NCI-H2227 (cell line): ENCODE results near the gene NUMB.

Source experiments
- DNase-seq: peaks from one replicate; lab custom pipeline; 2025; ENCODE audit not compliant: unreplicated experiment; lab: John Stamatoyannopoulos, UW

The NUMB gene

GRCh38 chr14:73262427-73263183 lies 195.7 kb downstream of the NUMB start:
- DNase-seq, result no peak

- DNase-seq, result no peak
Observed at GRCh38 chr14:73261520-73262426, 196.6 kb downstream of the NUMB start.

- no peak for DNase-seq
Observed at GRCh38 chr14:73261075-73261474, 197.3 kb downstream of the NUMB start.

- DNase-seq, result no peak
Observed at GRCh38 chr14:73260574-73260973, 197.8 kb downstream of the NUMB start.

- no peak for DNase-seq
Observed at GRCh38 chr14:73259837-73260236, 198.5 kb downstream of the NUMB start.

GRCh38 chr14:73258845-73259611 lies 199.3 kb downstream of the NUMB start:
- no peak for DNase-seq

- no peak for DNase-seq
Observed at GRCh38 chr14:73258076-73258475, 200.3 kb downstream of the NUMB start.

GRCh38 chr14:73255693-73256225 lies 202.6 kb downstream of the NUMB start:
- no peak for DNase-seq

- DNase-seq, result no peak
Observed at GRCh38 chr14:73255005-73255400, 203.3 kb downstream of the NUMB start.

GRCh38 chr14:73254247-73255004 lies 203.9 kb downstream of the NUMB start:
- DNase-seq, result no peak

GRCh38 chr14:73253721-73254120 lies 204.6 kb downstream of the NUMB start:
- no peak for DNase-seq

- DNase-seq, result no peak
Observed at GRCh38 chr14:73253323-73253610, 205.1 kb downstream of the NUMB start.

- DNase-seq, result no peak
Observed at GRCh38 chr14:73252491-73253322, 205.6 kb downstream of the NUMB start.

- no peak for DNase-seq
Observed at GRCh38 chr14:73251516-73252215, 206.7 kb downstream of the NUMB start.

- DNase-seq, result no peak
Observed at GRCh38 chr14:73250781-73251500, 207.4 kb downstream of the NUMB start.

GRCh38 chr14:73250317-73250713 lies 208.0 kb downstream of the NUMB start:
- DNase-seq, result no peak

GRCh38 chr14:73249564-73250316 lies 208.6 kb downstream of the NUMB start:
- DNase-seq, result no peak

- DNase-seq, result no peak
Observed at GRCh38 chr14:73249108-73249507, 209.2 kb downstream of the NUMB start.
